ENCODE results near the gene HNRNPA2B1. TPM values are rescaled to one million over a fixed set of nuclear protein-coding genes. Genes with fewer than 3 reads are reported as not detected.

HNRNPA2B1 gene
- polyA plus RNA-seq, 1 experiment: 493 TPM

- Histone ChIP-seq H3K9me3 (ENCODE audit: control insufficient read depth, insufficient read depth, low read length) (peaks cover 5% of the 10 kb centered on the region; the same call in 1 of the 2 replicates), H3K27me3 (ENCODE audit: control insufficient read depth, insufficient read depth, low read length) (no peaks in the 10 kb centered on the region), H3K4me3 (ENCODE audit: low read depth, low read length) (peak overlapping the region; percentile 97), H3K27ac (ENCODE audit: low read depth, low read length) (no peak overlapping the region)
- ChIA-PET POLR2A (interaction anchor here (0.6 to 2.1 kb wide), 7 partner anchors 10 to 898 kb away, joined by 3 to 8 read pairs (median 3); partner anchors contain the start of gene NFE2L3), CTCF (interaction anchor here (0.7 to 10.3 kb wide), 20 partner anchors 8 to 952 kb away, joined by 3 to 165 read pairs (median 5); partner anchors contain the start of gene NFE2L3)
- TF ChIP-seq CTCF (IDR thresholded peaks at IDR 0.05; ENCODE audit: low read depth, low read length): no peak
- no peak for DNase-seq (ENCODE audit: low read depth, low spot score)
These were observed 1.8 kb downstream of the HNRNPA2B1 start for GRCh38 chr7:26198781-26199169.

GRCh38 chr7:26198133-26198780, 2.3 kb downstream of the HNRNPA2B1 start:
- Histone ChIP-seq H3K27me3 (ENCODE audit: control insufficient read depth, insufficient read depth, low read length) (no peaks in the 10 kb centered on the region), H3K4me3 (ENCODE audit: low read depth, low read length) (peak overlapping the region; percentile 97), H3K27ac (ENCODE audit: low read depth, low read length) (no peak overlapping the region), H3K9me3 (ENCODE audit: control insufficient read depth, insufficient read depth, low read length) (peaks cover 5% of the 10 kb centered on the region; the same call in 1 of the 2 replicates)
- no peak for DNase-seq (ENCODE audit: low read depth, low spot score)
- CTCF ChIA-PET: interaction anchor here (0.6 to 10.3 kb wide), 25 partner anchors 9 to 981 kb away, joined by 3 to 165 read pairs (median 4); partner anchors contain the start of gene NFE2L3
- POLR2A ChIA-PET: interaction anchor here (0.5 to 2.1 kb wide), 8 partner anchors 10 to 916 kb away, joined by 3 to 8 read pairs (median 3); partner anchors contain the start of gene NFE2L3
- peak; percentile 61 for TF ChIP-seq CTCF (IDR thresholded peaks at IDR 0.05; ENCODE audit: low read depth, low read length)

GRCh38 chr7:26197153-26198115, 3.1 kb downstream of the HNRNPA2B1 start:
- Histone ChIP-seq H3K4me3 (ENCODE audit: low read depth, low read length) (peak overlapping the region; percentile 97), H3K9me3 (ENCODE audit: control insufficient read depth, insufficient read depth, low read length) (peaks cover 5% of the 10 kb centered on the region; the same call in 1 of the 2 replicates), H3K27me3 (ENCODE audit: control insufficient read depth, insufficient read depth, low read length) (no peaks in the 10 kb centered on the region), H3K27ac (ENCODE audit: low read depth, low read length) (no peak overlapping the region)
- TF ChIP-seq CTCF (IDR thresholded peaks at IDR 0.05; ENCODE audit: low read depth, low read length): no peak
- ChIA-PET CTCF (interaction anchor here (0.6 to 10.3 kb wide), 25 partner anchors 9 to 981 kb away, joined by 3 to 165 read pairs (median 5); partner anchors contain the start of gene NFE2L3), POLR2A (interaction anchor here (0.5 to 2.1 kb wide), 5 partner anchors 9 to 917 kb away, joined by 3 to 8 read pairs (median 3); partner anchors contain the start of gene NFE2L3)
- no peak for DNase-seq (ENCODE audit: low read depth, low spot score)

- peaks cover 5% of the 10 kb centered on the region; the same call in 1 of the 2 replicates for H3K9me3 ChIP-seq (ENCODE audit: control insufficient read depth, insufficient read depth, low read length)
- no peak for DNase-seq (ENCODE audit: low read depth, low spot score)
- H3K27ac ChIP-seq (ENCODE audit: low read depth, low read length): no peak overlapping the region
- POLR2A ChIA-PET: no interaction called here
- H3K4me3 ChIP-seq (ENCODE audit: low read depth, low read length): peak overlapping the region; percentile 7; the same call in 1 of the 2 replicates
- H3K27me3 ChIP-seq (ENCODE audit: control insufficient read depth, insufficient read depth, low read length): no peaks in the 10 kb centered on the region
- CTCF ChIA-PET: interaction anchor here (1.3 to 10.3 kb wide), 4 partner anchors 15 to 303 kb away, joined by 3 to 165 read pairs (median 12); no protein-coding TSS in a partner anchor
- no peak for TF ChIP-seq CTCF (IDR thresholded peaks at IDR 0.05; ENCODE audit: low read depth, low read length)
These were observed 4.5 kb downstream of the HNRNPA2B1 start for GRCh38 chr7:26195867-26196657.
